Loucy (cell line): Measurements from ENCODE around the gene KSR2.

Experiments used
- H2AFZ ChIP-seq: fragments of 200-600 bp; sonication (generic); 2 replicates; pipeline ENCODE4 v1.6.0; 2016; ENCODE audit warnings: antibody characterized with exemption, mild to moderate bottlenecking, low read length, moderate library complexity
- H3F3A ChIP-seq: fragments of 200-600 bp; 2 replicates; pipeline ENCODE4 v1.6.0; 2016; ENCODE audit warnings: antibody characterized with exemption, low read depth, mild to moderate bottlenecking
- H3K27me3 ChIP-seq: fragments of 200-600 bp; sonication (generic); 2 replicates; pipeline ENCODE4 v1.6.1; 2014; ENCODE audit warnings: low read length, mild to moderate bottlenecking; ENCODE audit not compliant: insufficient read depth, poor library complexity, severe bottlenecking
- H3K36me3 ChIP-seq: fragments of 200-600 bp; sonication (generic); 2 replicates; pipeline ENCODE4 v1.6.1; 2016; ENCODE audit warnings: low read length; ENCODE audit not compliant: insufficient read depth
- H3K4me1 ChIP-seq: fragments of 200-600 bp; sonication (generic); 2 replicates; pipeline ENCODE4 v1.5.1; 2014; ENCODE audit warnings: low read length, mild to moderate bottlenecking; ENCODE audit not compliant: insufficient read depth, poor library complexity, severe bottlenecking
- H3K4me2 ChIP-seq: fragments of 200-600 bp; sonication (generic); 2 replicates; pipeline ENCODE4 v1.6.0; 2014; ENCODE audit warnings: antibody characterized with exemption, low read length, low read depth, mild to moderate bottlenecking; ENCODE audit not compliant: poor library complexity, severe bottlenecking
- H3K4me3 ChIP-seq: fragments of 200-600 bp; sonication (generic); 2 replicates; pipeline ENCODE4 v1.5.1; 2014; ENCODE audit warnings: low read length, mild to moderate bottlenecking, mixed read lengths; ENCODE audit not compliant: poor library complexity, severe bottlenecking
- H3K79me2 ChIP-seq: fragments of 200-600 bp; sonication (generic); 2 replicates; pipeline ENCODE4 v1.6.1; 2014; ENCODE audit warnings: low read length; ENCODE audit not compliant: insufficient read depth
- H3K9ac ChIP-seq: fragments of 200-600 bp; sonication (generic); 2 replicates; pipeline ENCODE4 v1.6.0; 2014; ENCODE audit warnings: mild to moderate bottlenecking, low read depth, low read length, moderate library complexity; ENCODE audit not compliant: poor library complexity, severe bottlenecking
- H3K9me2 ChIP-seq: fragments of 200-600 bp; sonication (generic); replicated peaks from 2 replicates; pipeline ENCODE4 v1.6.1; 2016; ENCODE audit warnings: low read depth, low read length, mixed read lengths
- H3K9me3 ChIP-seq: fragments of 200-600 bp; sonication (generic); 2 replicates; pipeline ENCODE4 v1.6.1; 2014; ENCODE audit warnings: mild to moderate bottlenecking, antibody characterized with exemption, low read length, low read depth; ENCODE audit not compliant: insufficient read depth
- H4K20me1 ChIP-seq: fragments of 200-600 bp; sonication (generic); 2 replicates; pipeline ENCODE4 v1.6.0; 2014; ENCODE audit warnings: antibody characterized with exemption, low read length, mild to moderate bottlenecking; ENCODE audit not compliant: insufficient read depth, poor library complexity, severe bottlenecking
- EZH2phosphoT487 ChIP-seq: fragments of 200-600 bp; IDR thresholded peaks from 2 replicates; pipeline ENCODE4 v1.6.1; 2018; ENCODE audit warnings: antibody characterized with exemption, mild to moderate bottlenecking, moderate library complexity, borderline replicate concordance
- TF ChIP-seq, protein P1 (sequence below): fragments of 200-600 bp; sonication (generic); conservative IDR thresholded peaks from 2 replicates; pipeline ENCODE4 v1.5.1; 2014; ENCODE audit warnings: mild to moderate bottlenecking, antibody characterized with exemption, low read length

Gene KSR2

DNA sequence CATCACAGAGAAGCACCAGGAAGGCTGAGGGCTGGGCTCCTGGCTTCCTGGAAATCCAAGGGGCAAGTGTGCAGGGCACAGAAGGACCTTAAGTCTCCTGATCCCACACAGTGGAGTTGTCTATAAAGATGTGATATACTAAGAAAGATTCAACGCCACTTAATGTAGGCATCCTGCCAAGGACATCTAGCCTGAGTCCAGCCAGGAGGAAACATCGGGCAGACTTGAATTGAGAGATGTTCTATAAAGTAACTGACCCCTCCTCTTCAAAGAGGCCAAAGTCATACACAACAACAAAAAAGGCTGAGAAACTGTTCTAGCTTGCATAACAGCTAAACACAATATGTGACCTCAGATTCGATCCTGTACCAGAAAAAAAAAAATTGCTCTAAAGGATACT, 307.9 kb downstream of the KSR2 start:
- Histone ChIP-seq H3K79me2 (no peaks in the 10 kb centered on the region), H3K9me3 (no peaks in the 10 kb centered on the region), H2AFZ (no peak overlapping the region), H3K36me3 (no peaks in the 10 kb centered on the region), H3K4me1 (no peaks in the 10 kb centered on the region), H4K20me1 (no peaks in the 10 kb centered on the region), H3K9me2 (no peaks in the 10 kb centered on the region), H3K9ac (no peak overlapping the region), H3K4me2 (no peak overlapping the region), H3K4me3 (no peak overlapping the region), H3K27me3 (no peaks in the 10 kb centered on the region), H3F3A (no peaks in the 10 kb centered on the region)
- TF ChIP-seq EZH2phosphoT487 = no peak
- TF ChIP-seq, protein P1, sequence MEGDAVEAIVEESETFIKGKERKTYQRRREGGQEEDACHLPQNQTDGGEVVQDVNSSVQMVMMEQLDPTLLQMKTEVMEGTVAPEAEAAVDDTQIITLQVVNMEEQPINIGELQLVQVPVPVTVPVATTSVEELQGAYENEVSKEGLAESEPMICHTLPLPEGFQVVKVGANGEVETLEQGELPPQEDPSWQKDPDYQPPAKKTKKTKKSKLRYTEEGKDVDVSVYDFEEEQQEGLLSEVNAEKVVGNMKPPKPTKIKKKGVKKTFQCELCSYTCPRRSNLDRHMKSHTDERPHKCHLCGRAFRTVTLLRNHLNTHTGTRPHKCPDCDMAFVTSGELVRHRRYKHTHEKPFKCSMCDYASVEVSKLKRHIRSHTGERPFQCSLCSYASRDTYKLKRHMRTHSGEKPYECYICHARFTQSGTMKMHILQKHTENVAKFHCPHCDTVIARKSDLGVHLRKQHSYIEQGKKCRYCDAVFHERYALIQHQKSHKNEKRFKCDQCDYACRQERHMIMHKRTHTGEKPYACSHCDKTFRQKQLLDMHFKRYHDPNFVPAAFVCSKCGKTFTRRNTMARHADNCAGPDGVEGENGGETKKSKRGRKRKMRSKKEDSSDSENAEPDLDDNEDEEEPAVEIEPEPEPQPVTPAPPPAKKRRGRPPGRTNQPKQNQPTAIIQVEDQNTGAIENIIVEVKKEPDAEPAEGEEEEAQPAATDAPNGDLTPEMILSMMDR = no peak

DNA sequence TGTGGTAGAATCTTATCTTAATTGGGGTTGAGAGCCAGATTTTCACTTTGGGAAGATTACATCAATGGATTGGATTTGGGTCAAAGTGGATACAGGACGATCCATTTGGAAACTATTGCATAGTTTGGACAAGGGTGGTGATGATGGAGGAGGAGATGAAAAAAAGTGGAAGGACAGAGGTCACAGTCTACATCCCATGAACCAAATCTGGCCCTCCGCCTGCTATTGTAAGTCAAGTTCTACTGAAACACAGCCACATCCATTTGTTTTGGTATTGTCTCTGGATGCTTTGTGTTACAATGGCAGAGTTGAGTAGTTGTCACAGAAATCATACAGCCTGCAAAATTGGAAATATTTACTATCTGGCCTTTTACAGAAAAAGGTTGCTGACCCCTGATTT, 310.6 kb downstream of the KSR2 start:
- Histone ChIP-seq H2AFZ (no peak overlapping the region), H3K9me3 (no peaks in the 10 kb centered on the region), H3K4me2 (no peak overlapping the region), H3K4me3 (no peak overlapping the region), H3K9ac (no peak overlapping the region), H3K27me3 (no peaks in the 10 kb centered on the region), H3K4me1 (no peaks in the 10 kb centered on the region), H3K79me2 (no peaks in the 10 kb centered on the region), H3K9me2 (no peaks in the 10 kb centered on the region), H3K36me3 (no peaks in the 10 kb centered on the region), H3F3A (no peaks in the 10 kb centered on the region), H4K20me1 (no peaks in the 10 kb centered on the region)
- TF ChIP-seq, protein P1 = no peak
- no peak for TF ChIP-seq EZH2phosphoT487

DNA sequence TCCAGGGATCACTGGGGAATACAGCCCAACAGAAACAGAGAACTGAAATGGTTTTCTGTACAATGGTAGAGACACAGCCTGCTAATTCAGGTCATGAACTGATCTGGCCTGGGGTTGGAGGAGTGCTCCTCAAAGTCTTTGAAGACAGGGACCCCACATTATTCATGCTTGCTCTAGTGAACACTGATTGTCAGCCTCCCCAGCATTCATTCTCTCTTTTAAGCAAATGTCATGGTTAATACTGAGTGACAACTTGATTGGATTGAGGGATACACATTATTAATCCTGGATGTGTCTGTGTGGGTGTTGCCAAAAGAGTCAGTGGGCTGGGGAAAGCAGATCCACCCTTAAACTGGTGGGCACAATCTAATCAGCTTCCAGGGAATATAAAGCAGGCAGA, 319.0 kb downstream of the KSR2 start:
- Histone ChIP-seq H2AFZ (no peak overlapping the region), H3K27me3 (no peaks in the 10 kb centered on the region), H3K9me3 (no peaks in the 10 kb centered on the region), H3K79me2 (no peaks in the 10 kb centered on the region), H3K36me3 (no peaks in the 10 kb centered on the region), H3K9ac (no peak overlapping the region), H3F3A (no peaks in the 10 kb centered on the region), H3K4me2 (no peak overlapping the region), H3K4me3 (no peak overlapping the region), H4K20me1 (no peaks in the 10 kb centered on the region), H3K4me1 (no peaks in the 10 kb centered on the region), H3K9me2 (no peaks in the 10 kb centered on the region)
- TF ChIP-seq, protein P1 = no peak
- no peak for TF ChIP-seq EZH2phosphoT487
